Endothelial cell of umbilical vein (primary cell): ENCODE results near the gene SBK3. TPM values are rescaled to one million over a fixed set of nuclear protein-coding genes. Genes with fewer than 3 reads are reported as not detected.

Source experiments
- BruUV-seq: library from RNA; stranded (reverse); fragments of 400-500 nt; replicated peaks from 2 replicates; lab custom pipeline; 2021; lab: Mats Ljungman, UMichigan
- CTCF ChIA-PET: fragments of 300-600, 350-600 bp; sonication (Branson Sonifier 250); formaldehyde crosslinking; loops from one replicate; lab custom pipeline; 2021; ENCODE audit warnings: antibody characterized with exemption, inconsistent platforms; lab: Charles Lee
- POLR2A ChIA-PET: fragments of 300-600, 350-600 bp; sonication (Branson Sonifier 250); formaldehyde crosslinking; loops from one replicate; lab custom pipeline; 2021; ENCODE audit warnings: antibody characterized with exemption, inconsistent platforms; lab: Charles Lee
- DNase-seq: peaks from one replicate; pipeline ENCODE4 v3.0.0-alpha.2; 2011; ENCODE audit warnings: low read depth, low spot score
- FAIRE-seq: peaks from 2 replicates; lab custom pipeline; 2011; peaks lifted over from hg19 to GRCh38; lab: Jason Lieb, UNC
- H2AFZ ChIP-seq: 2 replicates; pipeline ENCODE4 v1.6.0; 2012; ENCODE audit warnings: low read depth, low read length, control low read depth, inconsistent platforms
- H3K27ac ChIP-seq: 2 replicates; pipeline ENCODE4 v1.5.1; 2011; ENCODE audit warnings: low read depth, mild to moderate bottlenecking, control low read depth, low read length, moderate library complexity; ENCODE audit not compliant: insufficient read depth
- H3K27me3 ChIP-seq, 2 experiments: 2 replicates each; pipeline versions ENCODE4 v1.6.0 to v1.6.1; 2011; ENCODE audit warnings: low read length in 2 of 2, mixed read lengths in 1 of 2; ENCODE audit not compliant: control insufficient read depth in 2 of 2, insufficient read depth in 2 of 2
- H3K36me3 ChIP-seq, 2 experiments: 2 replicates in 1 of 2; 3 replicates in 1 of 2; pipeline ENCODE4 v1.5.1; 2011; ENCODE audit warnings: low read length in 2 of 2, mild to moderate bottlenecking in 1 of 2, moderate library complexity in 1 of 2; ENCODE audit not compliant: control insufficient read depth in 2 of 2, insufficient read depth in 2 of 2; ENCODE audit errors: extremely low read depth in 1 of 2
- H3K4me1 ChIP-seq: 3 replicates; pipeline ENCODE4 v1.5.1; 2011; ENCODE audit warnings: mild to moderate bottlenecking, low read length; ENCODE audit not compliant: control insufficient read depth, insufficient read depth; ENCODE audit errors: extremely low read depth
- H3K4me2 ChIP-seq: 2 replicates; pipeline ENCODE4 v1.6.1; 2011; ENCODE audit warnings: low read length, control low read depth, mixed read lengths; ENCODE audit not compliant: insufficient read depth
- H3K4me3 ChIP-seq, 3 experiments: fragments of 200-600 bp in 1 of 3; sonication (generic), shearing (Covaris generic) in 1 of 3; replicated peaks in 1 of 3; 2 replicates each; pipeline ENCODE4 v1.5.1; 2011 to 2016; ENCODE audit warnings: control low read depth in 3 of 3, low read length in 3 of 3, mild to moderate bottlenecking in 2 of 3, inconsistent platforms in 1 of 3, low read depth in 1 of 3, moderate library complexity in 1 of 3; ENCODE audit not compliant: insufficient read depth in 1 of 3
- H3K79me2 ChIP-seq: 2 replicates; pipeline ENCODE4 v1.6.0; 2012; ENCODE audit warnings: low read length, inconsistent platforms; ENCODE audit not compliant: control insufficient read depth, insufficient read depth
- H3K9ac ChIP-seq: replicated peaks from 2 replicates; pipeline ENCODE3; 2011; ENCODE audit warnings: low read length, control low read depth; ENCODE audit not compliant: insufficient read depth; ENCODE audit errors: extremely low read depth
- H3K9me1 ChIP-seq: replicated peaks from 3 replicates; pipeline ENCODE4 v1.6.0; 2011; ENCODE audit warnings: mild to moderate bottlenecking, low read length; ENCODE audit not compliant: control insufficient read depth, insufficient read depth; ENCODE audit errors: extremely low read depth
- H3K9me3 ChIP-seq: replicated peaks from 2 replicates; pipeline ENCODE4 v1.5.1; 2012; ENCODE audit warnings: low read length, inconsistent platforms; ENCODE audit not compliant: control insufficient read depth, insufficient read depth
- H4K20me1 ChIP-seq: replicated peaks from 2 replicates; pipeline ENCODE3; 2011; ENCODE audit warnings: mild to moderate bottlenecking, low read length; ENCODE audit not compliant: control insufficient read depth, insufficient read depth; ENCODE audit errors: extremely low read depth
- CTCF ChIP-seq, 2 donors: IDR thresholded peaks; 1 replicate in 1 of 2; 2 replicates in 1 of 2; pipeline ENCODE4 v1.5.1; 2011; ENCODE audit warnings: low read length in 2 of 2, mild to moderate bottlenecking in 2 of 2, moderate library complexity in 2 of 2, control low read depth in 1 of 2, inconsistent platforms in 1 of 2, low read depth in 1 of 2; ENCODE audit not compliant: insufficient read depth in 1 of 2; ENCODE audit errors: extremely low read depth in 1 of 2
- EZH2 ChIP-seq: IDR thresholded peaks from 2 replicates; pipeline ENCODE4 v1.6.1; 2012; ENCODE audit warnings: borderline replicate concordance, low read depth, mild to moderate bottlenecking, moderate library complexity, low read length, inconsistent platforms; ENCODE audit not compliant: severe bottlenecking
- FOS ChIP-seq: IDR thresholded peaks from 2 replicates; pipeline ENCODE4 v1.6.1; 2011; ENCODE audit warnings: mild to moderate bottlenecking, low read length, moderate library complexity, borderline replicate concordance; ENCODE audit not compliant: insufficient read depth
- GATA2 ChIP-seq: IDR thresholded peaks from 2 replicates; pipeline ENCODE4 v1.7.0; 2011; ENCODE audit warnings: low read depth, mild to moderate bottlenecking, moderate library complexity, mixed read lengths, low read length; ENCODE audit not compliant: insufficient read length, insufficient read depth
- JUN ChIP-seq: IDR thresholded peaks from 2 replicates; pipeline ENCODE4 v1.6.1; 2011; ENCODE audit warnings: borderline replicate concordance, low read depth; ENCODE audit not compliant: insufficient read length, insufficient read depth
- MYC ChIP-seq: IDR thresholded peaks from one replicate; pipeline ENCODE4 v1.6.1; 2011; ENCODE audit warnings: mild to moderate bottlenecking, low read depth, low read length
- POLR2A ChIP-seq: IDR thresholded peaks from 2 replicates; pipeline ENCODE4 v1.6.1; 2012; ENCODE audit warnings: low read depth, mild to moderate bottlenecking, control low read depth, low read length
- POLR2AphosphoS5 ChIP-seq: IDR thresholded peaks from 2 replicates; pipeline ENCODE4 v1.6.1; 2012; ENCODE audit warnings: low read depth, mild to moderate bottlenecking, control low read depth, low read length, moderate library complexity; ENCODE audit not compliant: insufficient read depth
- dilution Hi-C: fragments of 300-500 bp; cut with MboI; formaldehyde crosslinking; loops from one replicate; pipeline ENCODE4 v1.15.0; 2019; ENCODE audit warnings: low sequenced_read_pairs; ENCODE audit not compliant: extremely low pct_ligation_motif_present
- intact Hi-C: fragments of 100-400 bp; cut with micrococcal nuclease; formaldehyde crosslinking; loops from one replicate; pipeline ENCODE4 v1.10.0; 2022
- polyA plus RNA-seq, 4 experiments: library from polyadenylated mRNA; depleted of rRNA in 3 of 4; stranded (reverse) in 3 of 4; unstranded in 1 of 4; fragments of >200 nt; gene quantifications; 2 replicates each; pipeline versions ENCODE4 v1.2.1 to v1.2.3, GENCODE V29; 2011 to 2012; ENCODE audit warnings: missing spikeins in 1 of 4
- total RNA-seq: library from RNA; stranded (reverse); gene quantifications from 2 replicates; pipeline ENCODE4 v1.2.3, GENCODE V29; 2021
- TF ChIP-seq, protein P1 (sequence below): IDR thresholded peaks from 2 replicates; pipeline ENCODE4 v1.6.1; 2011; ENCODE audit not compliant: insufficient read depth, insufficient read length

The SBK3 gene
- total and polyA plus RNA-seq, 2 donors (not counting 3 experiments of a cell fraction or from before 2014, with no cell fraction given), result 0.18 to 0.62 TPM

DNA sequence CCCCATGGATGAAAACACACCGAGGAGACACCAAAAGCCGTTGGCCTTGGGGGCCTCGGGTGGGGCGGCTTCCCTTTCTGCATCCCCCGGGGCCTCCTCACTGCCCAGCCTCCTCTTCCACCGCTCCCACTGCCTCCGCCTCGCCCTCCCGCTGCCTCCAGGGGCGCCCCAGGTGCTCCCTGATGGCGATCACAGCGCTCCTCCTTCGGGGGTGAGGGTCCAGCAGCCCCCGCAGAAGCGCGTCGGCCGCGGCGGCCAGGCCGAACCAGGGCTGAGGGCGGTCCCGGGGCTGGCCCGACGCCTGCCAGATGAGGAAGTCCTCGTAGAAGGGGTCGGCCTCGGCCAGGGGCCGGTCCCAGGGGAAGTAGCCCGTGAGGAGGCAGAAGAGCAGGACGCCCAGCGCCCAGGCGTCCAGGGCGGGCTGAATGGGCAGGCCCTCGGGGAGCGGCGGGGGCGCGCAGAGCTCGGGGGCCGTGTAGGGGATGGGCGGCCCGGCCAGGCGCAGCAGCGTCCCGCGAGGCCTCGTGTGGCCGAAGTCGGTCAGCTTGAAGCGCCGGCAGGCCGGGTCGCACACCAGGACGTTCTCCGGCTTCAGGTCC lies 15.6 kb downstream of the SBK3 start:
- dilution Hi-C loops (no loop called here), intact Hi-C loops (no loop called here)
- Histone ChIP-seq H3K27me3 (no peaks in the 10 kb centered on the region), H3K4me2 (no peak overlapping the region), H4K20me1 (no peaks in the 10 kb centered on the region), H3K4me3 (no peak overlapping the region), H3K27ac (no peak overlapping the region), H3K9me1 (no peaks in the 10 kb centered on the region), H3K9me3 (no peaks in the 10 kb centered on the region), H2AFZ (no peak overlapping the region), H3K9ac (no peak overlapping the region), H3K4me1 (no peaks in the 10 kb centered on the region), H3K36me3 (no peaks in the 10 kb centered on the region), H3K79me2 (no peaks in the 10 kb centered on the region)
- no peak for TF ChIP-seq FOS
- TF ChIP-seq GATA2, result no peak
- TF ChIP-seq EZH2, result no peak
- TF ChIP-seq JUN, result no peak
- no peak for TF ChIP-seq MYC
- TF ChIP-seq POLR2A, result no peak
- TF ChIP-seq, protein P1, sequence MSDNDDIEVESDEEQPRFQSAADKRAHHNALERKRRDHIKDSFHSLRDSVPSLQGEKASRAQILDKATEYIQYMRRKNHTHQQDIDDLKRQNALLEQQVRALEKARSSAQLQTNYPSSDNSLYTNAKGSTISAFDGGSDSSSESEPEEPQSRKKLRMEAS, result no peak
- no peak for TF ChIP-seq CTCF (IDR thresholded peaks at IDR 0.05; ENCODE audit: extremely low read depth in 1 of 2, insufficient read depth in 1 of 2, low read depth in 1 of 2, low read length in 2 of 2)
- TF ChIP-seq POLR2AphosphoS5, result no peak
- FAIRE-seq (no peak), DNase-seq (no peak)
- POLR2A ChIA-PET, result no interaction called here
- BruUV-seq, result no TSS peak
- CTCF ChIA-PET, result no interaction called here
